Fibroblast of the conjunctiva (primary cell): Measurements from ENCODE around the gene RPS6KC1.
"Not testable (repeated sequence)": the region's sequence is repeated elsewhere in the genome, so short reads cannot be mapped to it uniquely, and the experiment has no call there.

Experiments
- DNase-seq: peaks from one replicate; pipeline ENCODE4 v3.0.0-alpha.2; 2010; ENCODE audit warnings: low read depth

Gene RPS6KC1

DNA sequence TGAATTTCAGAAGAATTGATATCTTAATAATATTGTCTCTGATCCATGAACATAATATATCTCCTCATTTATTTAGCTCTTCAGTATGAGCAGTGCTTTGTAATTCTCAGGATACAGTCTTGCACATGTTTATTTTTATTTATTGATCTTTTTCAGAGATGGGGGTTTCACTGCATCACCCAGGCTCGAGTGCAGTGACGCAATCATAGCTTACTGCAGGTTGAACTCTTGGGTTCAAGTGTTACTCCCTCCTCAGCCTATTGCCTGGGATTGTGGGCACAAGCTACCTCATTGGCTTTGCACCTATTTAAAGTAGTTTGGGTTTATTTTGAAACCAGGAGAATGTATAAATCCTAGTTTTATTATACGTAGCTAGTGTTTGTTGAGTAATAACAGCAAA is 4.7 kb downstream of the RPS6KC1 start:
- no peak for DNase-seq

DNA sequence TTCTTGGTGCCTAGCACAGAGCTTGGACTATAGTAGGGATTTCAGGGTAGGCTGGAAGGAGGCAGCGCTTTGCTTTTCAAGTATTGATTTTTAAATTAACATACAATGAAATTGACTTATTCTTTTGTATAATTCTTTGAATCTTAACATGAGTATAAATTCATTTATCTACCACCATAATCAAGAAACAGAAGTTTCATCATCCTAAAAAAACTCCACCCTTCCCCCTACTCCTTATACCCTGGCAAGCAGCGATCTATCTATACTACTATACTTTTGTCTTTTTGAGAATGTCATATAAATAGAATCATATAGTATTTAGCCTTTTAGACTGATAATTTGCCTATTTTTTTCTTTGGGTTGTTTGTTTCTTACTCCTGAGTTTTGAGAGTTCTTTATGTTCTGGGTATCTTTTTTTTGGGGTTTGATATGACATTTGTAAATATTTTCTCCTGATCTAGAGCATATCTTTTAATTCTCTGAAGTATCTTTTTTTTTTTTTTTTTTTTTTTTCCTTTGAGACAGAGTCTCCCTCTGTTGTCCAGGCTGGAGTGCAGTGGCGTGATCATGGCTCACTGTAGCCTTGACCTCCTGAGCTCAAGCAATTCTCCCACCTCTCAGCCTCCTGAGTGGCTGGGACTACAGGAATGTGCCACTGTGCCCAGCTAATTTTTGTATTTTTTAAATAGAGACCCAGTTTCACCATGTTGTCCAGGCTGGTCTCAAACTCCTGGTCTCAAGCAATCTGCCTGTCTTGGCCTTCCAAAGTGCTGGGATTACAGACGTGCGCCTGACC is 6.4 kb downstream of the RPS6KC1 start:
- no peak for DNase-seq

DNA sequence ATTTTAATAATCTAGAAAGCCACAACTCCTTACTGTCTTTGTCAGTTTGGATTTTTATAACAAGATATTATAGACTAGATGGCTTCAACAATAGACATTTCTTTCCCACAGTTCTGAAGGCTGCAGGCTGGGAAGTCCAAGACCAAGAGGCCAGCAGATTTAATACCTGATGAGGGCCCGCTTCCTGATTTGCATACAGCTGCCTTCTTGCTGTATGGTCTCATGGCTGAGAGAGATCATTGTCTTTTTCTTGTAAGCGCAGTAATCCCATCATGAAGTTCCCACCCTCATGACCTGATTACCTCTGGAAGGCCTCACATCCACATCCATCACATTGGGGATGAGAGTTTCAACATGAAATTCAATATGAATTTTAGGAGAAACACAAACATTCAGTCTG is 9.8 kb downstream of the RPS6KC1 start:
- no peak for DNase-seq

DNA sequence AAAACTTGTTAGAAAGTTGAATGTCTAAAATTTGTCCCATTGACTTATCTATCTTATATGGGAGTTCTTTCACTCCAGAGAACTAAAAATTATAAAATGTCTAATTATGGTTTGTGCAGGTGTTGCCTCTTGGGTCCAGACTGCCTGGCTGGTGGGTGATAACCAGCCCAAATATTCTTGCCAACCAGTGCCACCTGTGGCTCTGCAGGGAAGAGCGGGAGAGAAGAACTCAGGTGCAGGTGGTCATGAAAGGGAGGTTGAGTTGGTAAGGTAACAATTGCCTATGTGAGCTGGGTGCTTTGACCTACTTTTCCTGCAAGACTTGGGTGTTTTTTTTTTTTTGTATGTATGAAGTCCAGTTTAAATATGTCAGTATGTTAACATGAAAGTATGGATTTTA is 10.2 kb downstream of the RPS6KC1 start:
- no peak for DNase-seq

DNA sequence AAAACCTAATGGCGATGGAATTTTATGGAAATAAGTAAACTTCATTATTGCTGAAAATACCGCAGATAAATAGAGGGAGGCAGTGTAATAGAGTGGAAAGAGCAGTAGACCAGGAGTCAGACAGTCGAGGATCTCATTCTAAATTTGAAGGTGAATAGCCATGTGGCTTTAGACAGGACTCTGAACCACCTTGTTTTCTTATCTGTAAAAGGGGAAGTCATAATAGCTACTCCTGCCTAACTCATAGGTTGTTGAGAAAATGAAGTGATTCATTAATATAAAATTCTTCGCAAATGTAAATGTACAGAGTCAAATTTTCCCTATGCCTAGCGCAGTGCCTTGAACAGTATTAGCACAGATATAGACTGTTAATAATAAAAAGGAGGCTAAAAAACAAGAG is 14.8 kb downstream of the RPS6KC1 start:
- no peak for DNase-seq

DNA sequence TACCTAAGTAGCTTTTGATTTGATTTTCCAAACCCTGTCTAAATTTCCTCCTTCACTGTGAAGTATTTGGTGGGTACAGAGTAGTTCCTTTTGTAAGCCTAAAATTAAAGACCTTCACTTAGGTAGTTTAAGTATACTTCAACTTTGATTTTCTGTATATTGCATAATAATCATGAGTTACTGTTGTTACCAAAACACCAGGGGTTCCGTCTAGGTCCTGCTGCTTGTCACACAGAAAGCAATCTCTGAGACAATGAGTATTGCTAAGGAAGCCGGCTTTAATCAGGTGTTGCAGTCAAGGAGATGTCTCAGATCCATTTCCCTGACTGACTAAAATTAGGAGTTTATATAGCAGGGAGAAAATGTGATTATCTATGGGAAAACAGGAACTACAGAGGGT is 15.3 kb downstream of the RPS6KC1 start:
- DNase-seq = no peak

GRCh38 chr1:213067352-213067751 is 16.3 kb downstream of the RPS6KC1 start:
- no peak for DNase-seq

DNA sequence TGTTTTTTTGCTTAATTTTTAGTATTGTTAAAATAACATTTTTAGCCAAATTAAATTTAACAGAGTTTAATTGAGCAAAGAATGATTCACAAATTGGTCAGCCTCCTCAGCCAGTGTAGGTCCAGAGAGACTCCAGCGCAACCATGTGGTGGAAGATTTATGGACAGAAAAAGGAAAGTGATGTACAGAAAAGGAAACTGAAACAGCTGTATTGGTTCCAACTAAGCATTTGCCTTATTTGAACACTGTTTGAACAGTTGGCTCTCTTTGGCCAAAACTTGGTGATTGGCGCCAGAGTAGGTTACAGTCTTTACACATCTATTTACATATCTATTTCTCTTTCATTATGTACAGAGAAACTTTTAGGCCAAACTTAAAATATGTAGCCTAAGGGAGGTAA is 19.4 kb downstream of the RPS6KC1 start:
- peak; percentile 51 for DNase-seq

- no peak for DNase-seq
Measured at GRCh38 chr1:213075725-213076124, 24.7 kb downstream of the RPS6KC1 start.

- DNase-seq = no peak
Measured at GRCh38 chr1:213082420-213083111, 31.5 kb downstream of the RPS6KC1 start.

DNA sequence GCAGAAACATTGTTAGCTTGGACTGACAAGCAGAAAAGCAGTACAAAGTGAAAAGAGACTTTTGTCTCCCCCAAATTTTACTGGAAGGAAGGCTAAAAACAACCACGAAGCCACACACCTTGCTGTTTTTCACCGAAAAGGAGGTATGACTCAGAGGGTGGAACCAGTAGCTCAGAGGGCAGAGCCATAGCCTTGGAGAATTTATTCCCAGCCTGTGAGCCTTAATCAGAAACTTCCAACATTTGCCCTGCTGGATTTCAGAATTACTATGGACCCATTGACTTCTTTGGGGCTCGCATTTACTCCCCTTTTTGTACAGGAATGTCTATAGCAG is 32.0 kb downstream of the RPS6KC1 start:
- DNase-seq = no peak

GRCh38 chr1:213087911-213088310 is 36.9 kb downstream of the RPS6KC1 start:
- no peak for DNase-seq

GRCh38 chr1:213089924-213090677 is 39.1 kb downstream of the RPS6KC1 start:
- DNase-seq = no peak

DNA sequence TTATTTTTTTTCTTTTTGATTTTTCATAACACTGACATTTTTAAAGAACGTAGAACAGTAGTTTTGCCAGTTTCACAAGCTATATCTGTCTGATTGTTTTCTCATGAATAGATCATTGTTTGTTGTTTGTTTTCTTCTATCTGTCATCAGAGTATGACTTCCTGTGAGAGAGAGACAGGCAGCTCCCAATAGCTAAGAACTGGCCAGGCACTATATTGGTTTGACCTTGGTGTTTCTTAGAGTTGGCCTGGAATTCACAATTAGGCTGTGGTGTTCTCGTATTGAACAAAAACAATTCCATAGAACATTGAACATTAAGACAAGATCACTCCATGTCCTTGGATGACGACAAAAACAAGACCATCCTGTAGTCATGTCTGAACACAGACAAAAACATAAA is 43.4 kb downstream of the RPS6KC1 start:
- no peak for DNase-seq

DNA sequence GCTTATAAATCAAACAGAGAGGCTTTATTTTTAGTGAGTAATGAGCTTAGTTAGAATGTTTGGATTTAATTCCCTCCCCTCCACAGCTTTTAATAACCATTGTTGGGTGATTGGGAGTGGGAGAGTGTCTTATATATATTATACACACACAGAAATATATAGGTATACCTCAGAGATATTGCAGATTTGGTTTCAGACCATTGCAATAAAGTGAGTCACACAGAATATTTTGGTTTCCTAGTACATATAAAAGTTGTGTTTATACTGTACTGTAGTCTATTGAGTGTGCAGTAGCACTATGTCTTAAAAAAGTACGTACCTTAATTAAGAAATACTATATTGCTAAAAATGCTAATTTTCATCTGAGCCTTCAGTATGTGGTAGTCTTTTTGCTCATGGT is 44.4 kb downstream of the RPS6KC1 start:
- DNase-seq = no peak

- no peak for DNase-seq
Measured at GRCh38 chr1:213099682-213100399, 48.8 kb downstream of the RPS6KC1 start.

GRCh38 chr1:213100565-213100964 is 49.5 kb downstream of the RPS6KC1 start:
- not testable (repeated sequence) for DNase-seq

- no peak for DNase-seq
Measured at GRCh38 chr1:213103377-213104306, 52.6 kb downstream of the RPS6KC1 start.

DNA sequence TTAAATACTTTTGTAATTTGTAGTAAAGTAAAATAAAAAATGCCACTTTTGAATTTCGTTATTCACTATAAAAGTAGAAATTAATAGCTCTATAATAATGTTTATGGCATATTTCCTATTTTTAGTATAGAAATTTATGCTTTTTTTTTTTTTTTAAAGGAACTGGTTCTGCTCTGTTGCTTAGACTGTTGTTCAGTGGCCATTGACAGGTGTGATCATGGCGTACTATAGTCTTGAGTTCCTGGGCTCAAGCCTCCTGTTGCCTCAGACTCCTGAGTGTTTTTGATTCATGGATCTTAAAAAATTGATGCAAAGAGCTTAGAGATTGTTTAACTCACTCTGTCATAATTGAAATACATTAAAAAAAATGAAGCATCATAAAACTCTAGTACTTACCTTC is 53.6 kb downstream of the RPS6KC1 start:
- DNase-seq = no peak

GRCh38 chr1:213106298-213106697 is 55.3 kb downstream of the RPS6KC1 start:
- no peak for DNase-seq

DNA sequence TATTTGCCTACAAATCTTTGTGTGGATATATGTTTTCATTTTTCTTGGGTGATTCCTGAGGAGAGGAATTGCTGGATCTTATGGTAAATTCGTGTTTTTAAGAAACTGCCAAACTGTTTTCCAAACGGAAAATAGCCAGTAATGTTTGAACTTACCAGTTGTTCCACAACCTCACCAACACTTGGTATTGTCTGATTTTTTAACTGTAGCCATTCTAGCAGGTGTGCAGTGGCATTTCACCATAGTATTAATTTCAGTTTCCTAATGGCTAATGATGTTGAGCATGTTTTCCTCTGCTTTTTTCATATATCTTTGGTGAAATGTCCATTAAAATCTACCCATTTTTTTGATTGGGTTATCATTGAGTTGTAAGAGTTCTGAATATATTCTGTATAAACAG is 56.6 kb downstream of the RPS6KC1 start:
- DNase-seq = no peak
